ENCODE data around the gene BICDL1. TPM values are rescaled to one million over a fixed set of nuclear protein-coding genes. Genes with fewer than 3 reads are reported as not detected.

The BICDL1 gene
- polyA plus RNA-seq (2011; rRNA removed), result 0.02 TPM in 2 replicates
- not detected in 2 replicates for polyA minus RNA-seq (2011; rRNA and poly(A)+ RNA removed)

- POLR2A ChIA-PET, result no interaction called here
- H3K27me3 ChIP-seq (ENCODE audit: control insufficient read depth, insufficient read depth, low read length), result peaks cover 17% of the 10 kb centered on the region
Measured at GRCh38 chr12:119988472-119989360, at the start of gene BICDL1. Gene BICDL1, plus strand, starts transcription at chr12:119989236. Its CDS starts 633 bp downstream, at chr12:119989869.

GRCh38 chr12:119940897-119941296, 48.1 kb upstream of the BICDL1 start:
- no peaks in the 10 kb centered on the region for H3K36me3 ChIP-seq (ENCODE audit: control insufficient read depth, insufficient read depth, low read length)
- POLR2A ChIA-PET, result no interaction called here
- DNase-seq (ENCODE audit: low read depth), result no peak
- no peak overlapping the region for H3K4me3 ChIP-seq (ENCODE audit: low read depth, low read length)
- no peak for TF ChIP-seq CTCF (IDR thresholded peaks at IDR 0.05; ENCODE audit: insufficient read depth, low read depth, low read length)
- H3K27me3 ChIP-seq (ENCODE audit: control insufficient read depth, insufficient read depth, low read length), result peaks cover 2% of the 10 kb centered on the region; the same call in 1 of the 2 replicates
- CTCF ChIA-PET, result no interaction called here

More at GRCh38 chr12:119988472-119989360, at the start of gene BICDL1:
- peak; percentile 43 for TF ChIP-seq CTCF (IDR thresholded peaks at IDR 0.05; ENCODE audit: insufficient read depth, low read depth, low read length)
- no peaks in the 10 kb centered on the region for H3K36me3 ChIP-seq (ENCODE audit: control insufficient read depth, insufficient read depth, low read length)
- CTCF ChIA-PET, result interaction anchor here (0.9 kb wide), 1 partner anchor 98 kb away, joined by 3 read pairs; no protein-coding TSS in a partner anchor
- H3K4me3 ChIP-seq (ENCODE audit: low read depth, low read length), result peak within 1 kb of the TSS; percentile 54
- no peak for DNase-seq (ENCODE audit: low read depth)

- H3K36me3 ChIP-seq (ENCODE audit: control insufficient read depth, insufficient read depth, low read length), result no peaks in the 10 kb centered on the region
- ChIA-PET POLR2A (no interaction called here), CTCF (interaction anchor here (0.6 to 1.2 kb wide), 2 partner anchors 25 to 162 kb away, joined by 3 read pairs; no protein-coding TSS in a partner anchor)
- no peak overlapping the region for H3K4me3 ChIP-seq (ENCODE audit: low read depth, low read length)
- DNase-seq (ENCODE audit: low read depth), result no peak
- H3K27me3 ChIP-seq (ENCODE audit: control insufficient read depth, insufficient read depth, low read length), result peaks cover 2% of the 10 kb centered on the region; the same call in 1 of the 2 replicates
- TF ChIP-seq CTCF (IDR thresholded peaks at IDR 0.05; ENCODE audit: insufficient read depth, low read depth, low read length), result no peak
Measured at GRCh38 chr12:119942386-119942785, 46.6 kb upstream of the BICDL1 start.

DNA sequence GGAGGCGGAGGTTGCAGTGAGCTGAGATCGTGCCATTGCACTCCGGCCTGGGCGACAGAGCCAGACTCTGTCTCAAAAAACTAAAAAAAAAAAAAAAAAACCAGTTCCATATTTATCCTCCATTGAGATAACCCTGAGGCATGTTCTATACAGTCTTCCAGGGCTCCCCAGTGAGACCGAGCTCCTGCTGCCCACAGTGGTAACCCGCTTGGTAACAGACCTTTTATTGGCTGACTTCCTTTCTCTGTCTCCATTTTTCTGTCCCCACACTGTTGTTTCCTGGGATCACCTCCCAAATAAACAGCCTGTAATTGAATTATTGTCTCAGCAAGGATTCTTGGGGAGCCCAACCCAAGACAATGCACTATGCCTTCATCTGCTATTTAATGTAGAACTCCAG, 42.8 kb upstream of the BICDL1 start:
- H3K27me3 ChIP-seq (ENCODE audit: control insufficient read depth, insufficient read depth, low read length), result peaks cover 2% of the 10 kb centered on the region; the same call in 1 of the 2 replicates
- CTCF ChIA-PET, result no interaction called here
- no peak for DNase-seq (ENCODE audit: low read depth)
- TF ChIP-seq CTCF (IDR thresholded peaks at IDR 0.05; ENCODE audit: insufficient read depth, low read depth, low read length), result no peak
- POLR2A ChIA-PET, result interaction anchor here (0.7 kb wide), 1 partner anchor 20 kb away, joined by 13 read pairs; no protein-coding TSS in a partner anchor
- no peaks in the 10 kb centered on the region for H3K36me3 ChIP-seq (ENCODE audit: control insufficient read depth, insufficient read depth, low read length)
- H3K4me3 ChIP-seq (ENCODE audit: low read depth, low read length), result no peak overlapping the region

GRCh38 chr12:119949145-119949544, 39.9 kb upstream of the BICDL1 start:
- H3K27me3 ChIP-seq (ENCODE audit: control insufficient read depth, insufficient read depth, low read length), result peaks cover 2% of the 10 kb centered on the region; the same call in 1 of the 2 replicates
- no peak overlapping the region for H3K4me3 ChIP-seq (ENCODE audit: low read depth, low read length)
- no peaks in the 10 kb centered on the region for H3K36me3 ChIP-seq (ENCODE audit: control insufficient read depth, insufficient read depth, low read length)
- CTCF ChIA-PET, result interaction anchor here (1.7 kb wide), 1 partner anchor 15 kb away, joined by 4 read pairs; no protein-coding TSS in a partner anchor
- no peak for TF ChIP-seq CTCF (IDR thresholded peaks at IDR 0.05; ENCODE audit: insufficient read depth, low read depth, low read length)
- POLR2A ChIA-PET, result no interaction called here
- DNase-seq (ENCODE audit: low read depth), result no peak
